ENCODE data around the gene MYO1B. TPM values are rescaled to one million over a fixed set of nuclear protein-coding genes. Genes with fewer than 3 reads are reported as not detected.
A peak's percentile ranks its signal among the peaks of the same experiment; 100 is the strongest.

MYO1B gene
- total and polyA plus RNA-seq, 5 experiments from 2014 or later: 0.20 to 0.96 (median 0.44) TPM

GRCh38 chr2:191311156-191311555 is 66.0 kb downstream of the MYO1B start:
- POLR2A ChIA-PET: no interaction called here
- ATAC-seq (no peak), DNase-seq (no peak)
- H3K36me3 Mint-ChIP-seq: no peaks in the 10 kb centered on the region
- H3K4me3 Mint-ChIP-seq: no peak overlapping the region
- H3K27me3 Mint-ChIP-seq: peaks cover 0 to 2% (median 0%) of the 10 kb centered on the region in 5 donors
- H3K9me3 Mint-ChIP-seq: no peaks in the 10 kb centered on the region
- no peak overlapping the region for H3K27ac Mint-ChIP-seq
- peaks cover 0 to 16% (median 0%) of the 10 kb centered on the region in 4 donors for H3K4me1 Mint-ChIP-seq

GRCh38 chr2:191311627-191312026 is 66.4 kb downstream of the MYO1B start:
- H3K9me3 Mint-ChIP-seq: no peaks in the 10 kb centered on the region
- H3K36me3 Mint-ChIP-seq: no peaks in the 10 kb centered on the region

GRCh38 chr2:191312163-191312562 is 67.0 kb downstream of the MYO1B start:
- Mint-ChIP-seq H3K9me3 (no peaks in the 10 kb centered on the region), H3K36me3 (no peaks in the 10 kb centered on the region), H3K4me1 (peaks cover 0 to 23% (median 0%) of the 10 kb centered on the region in 4 donors), H3K27me3 (peaks cover 0 to 8% (median 0%) of the 10 kb centered on the region in 5 donors), H3K4me3 (no peak overlapping the region), H3K27ac (no peak overlapping the region)
- DNase-seq: no peak
- POLR2A ChIA-PET: no interaction called here
- ATAC-seq: no peak

More at GRCh38 chr2:191311627-191312026, 66.4 kb downstream of the MYO1B start:
- H3K27ac Mint-ChIP-seq: no peak overlapping the region
- no peak overlapping the region for H3K4me3 Mint-ChIP-seq
- ATAC-seq (no peak), DNase-seq (no peak)
- H3K4me1 Mint-ChIP-seq: peaks cover 0 to 18% (median 0%) of the 10 kb centered on the region in 4 donors
- POLR2A ChIA-PET: no interaction called here
- H3K27me3 Mint-ChIP-seq: peaks cover 0 to 2% (median 0%) of the 10 kb centered on the region in 5 donors

- ATAC-seq: no peak
- Mint-ChIP-seq H3K4me3 (no peak overlapping the region), H3K4me1 (peaks cover 0 to 23% (median 0%) of the 10 kb centered on the region in 4 donors), H3K27me3 (peaks cover 0 to 8% (median 0%) of the 10 kb centered on the region in 5 donors), H3K36me3 (no peaks in the 10 kb centered on the region), H3K27ac (no peak overlapping the region), H3K9me3 (no peaks in the 10 kb centered on the region)
- DNase-seq: no peak
- POLR2A ChIA-PET: no interaction called here
Observed at GRCh38 chr2:191312662-191313061, 67.5 kb downstream of the MYO1B start.

GRCh38 chr2:191314697-191315364 is 69.6 kb downstream of the MYO1B start:
- Mint-ChIP-seq H3K4me1 (peaks cover 0 to 35% (median under 1%) of the 10 kb centered on the region in 4 donors), H3K4me3 (no peak overlapping the region), H3K27me3 (peaks cover 0 to 14% (median 0%) of the 10 kb centered on the region in 5 donors), H3K9me3 (no peaks in the 10 kb centered on the region), H3K36me3 (no peaks in the 10 kb centered on the region), H3K27ac (no peak overlapping the region)
- ATAC-seq (no peak), DNase-seq (no peak)
- POLR2A ChIA-PET: no interaction called here

GRCh38 chr2:191315365-191315752 is 70.2 kb downstream of the MYO1B start:
- POLR2A ChIA-PET: no interaction called here
- no peak for DNase-seq
- H3K4me1 Mint-ChIP-seq: peaks cover 0 to 35% (median under 1%) of the 10 kb centered on the region in 4 donors
- no peak for ATAC-seq
- no peaks in the 10 kb centered on the region for H3K9me3 Mint-ChIP-seq
- H3K36me3 Mint-ChIP-seq: no peaks in the 10 kb centered on the region
- H3K4me3 Mint-ChIP-seq: no peak overlapping the region
- no peak overlapping the region for H3K27ac Mint-ChIP-seq
- peaks cover 0 to 19% (median 0%) of the 10 kb centered on the region in 5 donors for H3K27me3 Mint-ChIP-seq

- H3K9me3 Mint-ChIP-seq: no peaks in the 10 kb centered on the region
Observed at GRCh38 chr2:191316246-191316994, 71.2 kb downstream of the MYO1B start.

GRCh38 chr2:191318037-191318728 is 73.0 kb downstream of the MYO1B start:
- peaks cover 0 to 20% (median 2%) of the 10 kb centered on the region in 5 donors for H3K27me3 Mint-ChIP-seq
- DNase-seq (no peak), ATAC-seq (no peak)
- no peak overlapping the region for H3K4me3 Mint-ChIP-seq
- H3K27ac Mint-ChIP-seq: no peak overlapping the region
- peaks cover 11 to 61% (median 23%) of the 10 kb centered on the region in 4 donors for H3K4me1 Mint-ChIP-seq
- POLR2A ChIA-PET: no interaction called here
- no peaks in the 10 kb centered on the region for H3K9me3 Mint-ChIP-seq
- H3K36me3 Mint-ChIP-seq: no peaks in the 10 kb centered on the region

More at GRCh38 chr2:191316246-191316994, 71.2 kb downstream of the MYO1B start:
- H3K27ac Mint-ChIP-seq: no peak overlapping the region
- ATAC-seq (no peak), DNase-seq (no peak)
- POLR2A ChIA-PET: no interaction called here
- H3K27me3 Mint-ChIP-seq: peaks cover 0 to 20% (median 2%) of the 10 kb centered on the region in 5 donors
- no peak overlapping the region for H3K4me3 Mint-ChIP-seq
- no peaks in the 10 kb centered on the region for H3K36me3 Mint-ChIP-seq
- peaks cover 0 to 44% (median 6%) of the 10 kb centered on the region in 4 donors for H3K4me1 Mint-ChIP-seq

- DNase-seq (no peak), ATAC-seq (no peak)
- H3K4me3 Mint-ChIP-seq: no peak overlapping the region
- no peak overlapping the region for H3K27ac Mint-ChIP-seq
- peaks cover 11 to 62% (median 23%) of the 10 kb centered on the region in 4 donors for H3K4me1 Mint-ChIP-seq
- POLR2A ChIA-PET: no interaction called here
- H3K9me3 Mint-ChIP-seq: peaks cover 0 to 2% (median 0%) of the 10 kb centered on the region in 9 donors
- peaks cover 0 to 20% (median 2%) of the 10 kb centered on the region in 5 donors for H3K27me3 Mint-ChIP-seq
- H3K36me3 Mint-ChIP-seq: no peaks in the 10 kb centered on the region
Observed at GRCh38 chr2:191318729-191319078, 73.5 kb downstream of the MYO1B start.

GRCh38 chr2:191319186-191319585 is 74.0 kb downstream of the MYO1B start:
- Mint-ChIP-seq H3K9me3 (peaks cover 0 to 2% (median 2%) of the 10 kb centered on the region in 9 donors), H3K27me3 (peaks cover 0 to 20% (median 2%) of the 10 kb centered on the region in 5 donors), H3K4me3 (no peak overlapping the region), H3K4me1 (peaks cover 11 to 62% (median 23%) of the 10 kb centered on the region in 4 donors), H3K36me3 (peaks cover 0 to 2% (median 1%) of the 10 kb centered on the region in 3 donors), H3K27ac (peak overlapping the region in 1 of 10 donors; percentile 4)
- ATAC-seq: no peak
- POLR2A ChIA-PET: no interaction called here
- no peak for DNase-seq

- peaks cover 0 to 6% (median 4%) of the 10 kb centered on the region in 9 donors for H3K9me3 Mint-ChIP-seq
- POLR2A ChIA-PET: no interaction called here
Observed at GRCh38 chr2:191320881-191321280, 75.7 kb downstream of the MYO1B start.

GRCh38 chr2:191321861-191322662 is 76.9 kb downstream of the MYO1B start:
- POLR2A ChIA-PET: no interaction called here
- Mint-ChIP-seq H3K9me3 (peaks cover 0 to 6% (median 4%) of the 10 kb centered on the region in 9 donors), H3K27ac (peak overlapping the region in 2 of 10 donors; percentile 12 to 75), H3K36me3 (peaks cover 0 to 6% (median 6%) of the 10 kb centered on the region in 3 donors), H3K4me1 (peaks cover 11 to 40% (median 23%) of the 10 kb centered on the region in 4 donors), H3K4me3 (peak overlapping the region in 7 of 10 donors; percentile 6 to 55 (median 17)), H3K27me3 (peaks cover 0 to 14% (median 2%) of the 10 kb centered on the region in 5 donors)
- ATAC-seq (peak; percentile 77 to 82), DNase-seq (peak in 7 of 10 donors; percentile 6 to 61 (median 28))

More at GRCh38 chr2:191320881-191321280, 75.7 kb downstream of the MYO1B start:
- Mint-ChIP-seq H3K4me1 (peaks cover 11 to 48% (median 23%) of the 10 kb centered on the region in 4 donors), H3K36me3 (peaks cover 0 to 6% (median 6%) of the 10 kb centered on the region in 3 donors), H3K4me3 (no peak overlapping the region), H3K27ac (peak overlapping the region in 1 of 10 donors; percentile 29), H3K27me3 (peaks cover 0 to 20% (median 2%) of the 10 kb centered on the region in 5 donors)
- ATAC-seq: no peak
- DNase-seq: no peak

Data from naive thymus-derived CD8-positive, alpha-beta T cell (primary cell).